Liver (tissue), 9 donors: ENCODE measurements around the gene KRT8. TPM values are rescaled to one million over a fixed set of nuclear protein-coding genes. Genes with fewer than 3 reads are reported as not detected.

ENCODE experiments used
- DNase-seq: peaks from one replicate; pipeline ENCODE4 v3.0.0-alpha.2; 2017; ENCODE audit warnings: low spot score
- H3K27ac ChIP-seq, 2 donors: one replicate each; pipeline ENCODE4 v1.7.0; 2013; ENCODE audit warnings: inconsistent platforms in 2 of 2, low read length in 2 of 2, control low read depth in 1 of 2, low read depth in 1 of 2, mild to moderate bottlenecking in 1 of 2
- H3K27me3 ChIP-seq, 4 donors: one replicate each; pipeline versions ENCODE4 v1.6.1 to v1.7.0; 2013; ENCODE audit warnings: low read length in 3 of 4, inconsistent platforms in 1 of 4, mild to moderate bottlenecking in 1 of 4, moderate library complexity in 1 of 4; ENCODE audit not compliant: control insufficient read depth in 4 of 4, insufficient read depth in 4 of 4
- H3K36me3 ChIP-seq, 4 donors: one replicate each; pipeline versions ENCODE4 v1.6.1 to v1.7.0; 2013; ENCODE audit warnings: low read length in 3 of 4, mild to moderate bottlenecking in 3 of 4, low read depth in 1 of 4, moderate library complexity in 1 of 4; ENCODE audit not compliant: control insufficient read depth in 4 of 4, insufficient read depth in 3 of 4
- H3K4me1 ChIP-seq, 4 donors: one replicate each; pipeline versions ENCODE4 v1.6.1 to v1.7.0; 2013; ENCODE audit warnings: low read length in 3 of 4, mild to moderate bottlenecking in 3 of 4, moderate library complexity in 1 of 4; ENCODE audit not compliant: control insufficient read depth in 4 of 4, insufficient read depth in 4 of 4
- H3K4me3 ChIP-seq, 3 donors: one replicate each; pipeline versions ENCODE4 v1.6.1 to v1.7.0; 2013; ENCODE audit warnings: low read length in 3 of 3, control low read depth in 1 of 3, low read depth in 1 of 3, mild to moderate bottlenecking in 1 of 3
- H3K9ac ChIP-seq, 2 donors: one replicate each; pipeline ENCODE4 v1.7.0; 2013; ENCODE audit warnings: low read length in 2 of 2, mild to moderate bottlenecking in 2 of 2, moderate library complexity in 2 of 2, control low read depth in 1 of 2, low read depth in 1 of 2
- H3K9me3 ChIP-seq, 4 donors: one replicate each; pipeline versions ENCODE4 v1.6.1 to v1.7.0; 2013; ENCODE audit warnings: low read length in 3 of 4; ENCODE audit not compliant: control insufficient read depth in 4 of 4
- EGR1 ChIP-seq, 2 donors: IDR thresholded peaks; 2 replicates each; pipeline ENCODE4 v1.6.1; 2016 to 2018; ENCODE audit warnings: antibody characterized with exemption in 2 of 2, low read depth in 2 of 2
- FOXA1 ChIP-seq: IDR thresholded peaks from 2 replicates; pipeline ENCODE4 v1.6.1; 2016; ENCODE audit warnings: antibody characterized with exemption
- FOXA2 ChIP-seq: IDR thresholded peaks from 2 replicates; pipeline ENCODE4 v1.6.1; 2016; ENCODE audit warnings: antibody characterized with exemption
- GABPA ChIP-seq, 2 donors: IDR thresholded peaks in 1 of 2; conservative IDR thresholded peaks in 1 of 2; 2 replicates each; pipeline ENCODE4 v1.6.1; 2016; ENCODE audit warnings: antibody characterized with exemption in 2 of 2, mild to moderate bottlenecking in 1 of 2, moderate library complexity in 1 of 2
- HNF4A ChIP-seq, 2 donors: conservative IDR thresholded peaks; 2 replicates each; pipeline ENCODE4 v1.6.1; 2016; ENCODE audit warnings: antibody characterized with exemption in 2 of 2, mild to moderate bottlenecking in 2 of 2
- JUND ChIP-seq, 2 donors: IDR thresholded peaks; 2 replicates each; pipeline ENCODE4 v1.6.1; 2016; ENCODE audit warnings: antibody characterized with exemption in 2 of 2
- NR2F2 ChIP-seq: IDR thresholded peaks from 2 replicates; pipeline ENCODE4 v1.6.1; 2016; ENCODE audit warnings: antibody characterized with exemption
- RAD21 ChIP-seq, 2 donors: IDR thresholded peaks; 2 replicates each; pipeline ENCODE4 v1.6.1; 2016; ENCODE audit warnings: antibody characterized with exemption in 2 of 2, mild to moderate bottlenecking in 2 of 2
- REST ChIP-seq: IDR thresholded peaks from 2 replicates; pipeline ENCODE4 v1.6.1; 2016; ENCODE audit warnings: antibody characterized with exemption, mild to moderate bottlenecking
- RXRA ChIP-seq, 2 donors: IDR thresholded peaks; 2 replicates each; pipeline ENCODE4 v1.6.1; 2017 to 2018; ENCODE audit warnings: antibody characterized with exemption in 2 of 2, mild to moderate bottlenecking in 1 of 2
- SP1 ChIP-seq: IDR thresholded peaks from 2 replicates; pipeline ENCODE4 v1.6.1; 2018; ENCODE audit warnings: antibody characterized with exemption, mild to moderate bottlenecking
- TAF1 ChIP-seq: conservative IDR thresholded peaks from 2 replicates; pipeline ENCODE4 v1.6.1; 2016; ENCODE audit warnings: antibody characterized with exemption, mild to moderate bottlenecking
- YY1 ChIP-seq: IDR thresholded peaks from 2 replicates; pipeline ENCODE4 v1.6.1; 2016; ENCODE audit warnings: antibody characterized with exemption, mild to moderate bottlenecking
- WGBS: extraction: QIAGEN DNeasy Blood & Tissue Kit; methylation state at CpG from one replicate; pipeline ENCODE4 v1.1.7; 2013; 5-methylcytosine and 5-hydroxymethylcytosine counted together
- polyA plus RNA-seq, 2 donors: library from polyadenylated mRNA; stranded (reverse) in 1 of 2; unstranded in 1 of 2; fragments of 200-250 nt in 1 of 2; fragments of >200 nt in 1 of 2; fragmentation: Nextera tagmentation in 1 of 2; extraction: Ambion mirVana in 1 of 2; gene quantifications; one replicate each; pipeline versions ENCODE4 v1.2.1 to v1.2.3, GENCODE V29; 2013 to 2015
- total RNA-seq, 2 donors: library from RNA; depleted of rRNA; stranded (reverse); fragments of >200 nt; gene quantifications; one replicate each; pipeline ENCODE4 v1.2.3, GENCODE V29; 2014
- TF ChIP-seq, protein P1 (sequence below): IDR thresholded peaks from 2 replicates; pipeline ENCODE4 v1.6.1; 2016; ENCODE audit warnings: antibody characterized with exemption
- TF ChIP-seq, protein P2 (sequence below): fragments of 150-350 bp; IDR thresholded peaks from 2 replicates; pipeline ENCODE4 v1.5.1; 2017; ENCODE audit warnings: improper control_type of control experiment, low read depth, low read length; ENCODE audit not compliant: missing input control
- TF ChIP-seq, protein P3 (sequence below): IDR thresholded peaks from 2 replicates; pipeline ENCODE4 v1.6.1; 2016; ENCODE audit warnings: antibody characterized with exemption
- TF ChIP-seq, protein P4 (sequence below): IDR thresholded peaks from 2 replicates; pipeline ENCODE4 v1.6.1; 2016; ENCODE audit warnings: antibody characterized with exemption
- donor health status: healthy.
- donor health status: healthy.
- donor health status: healthy.
- donor health status: healthy.
- donor health status: healthy.

The KRT8 gene
- total and polyA plus RNA-seq, 4 donors: 128 to 383 (median 198) TPM

GRCh38 chr12:52867152-52867551 is 37.7 kb downstream of the KRT8 start:
- Histone ChIP-seq H3K27ac (no peak overlapping the region), H3K9me3 (no peaks in the 10 kb centered on the region), H3K9ac (no peak overlapping the region), H3K4me3 (no peak overlapping the region), H3K36me3 (no peaks in the 10 kb centered on the region), H3K27me3 (no peaks in the 10 kb centered on the region), H3K4me1 (no peaks in the 10 kb centered on the region)
- no peak for DNase-seq
- TF ChIP-seq SP1 (no peak), RXRA (IDR thresholded peaks at IDR 0.05) (no peak), FOXA1 (no peak), REST (no peak), NR2F2 (no peak), YY1 (no peak), GABPA (IDR thresholded peaks at IDR 0.05 in 1 of 2, conservative IDR thresholded peaks at IDR 0.05 in 1 of 2) (no peak), JUND (IDR thresholded peaks at IDR 0.05) (no peak), FOXA2 (no peak), HNF4A (conservative IDR thresholded peaks at IDR 0.05) (no peak), RAD21 (IDR thresholded peaks at IDR 0.05) (no peak), EGR1 (IDR thresholded peaks at IDR 0.05; ENCODE audit: low read depth in 2 of 2) (no peak), TAF1 (no peak)
- TF ChIP-seq, protein P1, sequence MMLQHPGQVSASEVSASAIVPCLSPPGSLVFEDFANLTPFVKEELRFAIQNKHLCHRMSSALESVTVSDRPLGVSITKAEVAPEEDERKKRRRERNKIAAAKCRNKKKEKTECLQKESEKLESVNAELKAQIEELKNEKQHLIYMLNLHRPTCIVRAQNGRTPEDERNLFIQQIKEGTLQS: no peak
- TF ChIP-seq, protein P2, sequence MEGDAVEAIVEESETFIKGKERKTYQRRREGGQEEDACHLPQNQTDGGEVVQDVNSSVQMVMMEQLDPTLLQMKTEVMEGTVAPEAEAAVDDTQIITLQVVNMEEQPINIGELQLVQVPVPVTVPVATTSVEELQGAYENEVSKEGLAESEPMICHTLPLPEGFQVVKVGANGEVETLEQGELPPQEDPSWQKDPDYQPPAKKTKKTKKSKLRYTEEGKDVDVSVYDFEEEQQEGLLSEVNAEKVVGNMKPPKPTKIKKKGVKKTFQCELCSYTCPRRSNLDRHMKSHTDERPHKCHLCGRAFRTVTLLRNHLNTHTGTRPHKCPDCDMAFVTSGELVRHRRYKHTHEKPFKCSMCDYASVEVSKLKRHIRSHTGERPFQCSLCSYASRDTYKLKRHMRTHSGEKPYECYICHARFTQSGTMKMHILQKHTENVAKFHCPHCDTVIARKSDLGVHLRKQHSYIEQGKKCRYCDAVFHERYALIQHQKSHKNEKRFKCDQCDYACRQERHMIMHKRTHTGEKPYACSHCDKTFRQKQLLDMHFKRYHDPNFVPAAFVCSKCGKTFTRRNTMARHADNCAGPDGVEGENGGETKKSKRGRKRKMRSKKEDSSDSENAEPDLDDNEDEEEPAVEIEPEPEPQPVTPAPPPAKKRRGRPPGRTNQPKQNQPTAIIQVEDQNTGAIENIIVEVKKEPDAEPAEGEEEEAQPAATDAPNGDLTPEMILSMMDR: no peak
- TF ChIP-seq, protein P3, sequence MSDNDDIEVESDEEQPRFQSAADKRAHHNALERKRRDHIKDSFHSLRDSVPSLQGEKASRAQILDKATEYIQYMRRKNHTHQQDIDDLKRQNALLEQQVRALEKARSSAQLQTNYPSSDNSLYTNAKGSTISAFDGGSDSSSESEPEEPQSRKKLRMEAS: no peak
- TF ChIP-seq, protein P4, sequence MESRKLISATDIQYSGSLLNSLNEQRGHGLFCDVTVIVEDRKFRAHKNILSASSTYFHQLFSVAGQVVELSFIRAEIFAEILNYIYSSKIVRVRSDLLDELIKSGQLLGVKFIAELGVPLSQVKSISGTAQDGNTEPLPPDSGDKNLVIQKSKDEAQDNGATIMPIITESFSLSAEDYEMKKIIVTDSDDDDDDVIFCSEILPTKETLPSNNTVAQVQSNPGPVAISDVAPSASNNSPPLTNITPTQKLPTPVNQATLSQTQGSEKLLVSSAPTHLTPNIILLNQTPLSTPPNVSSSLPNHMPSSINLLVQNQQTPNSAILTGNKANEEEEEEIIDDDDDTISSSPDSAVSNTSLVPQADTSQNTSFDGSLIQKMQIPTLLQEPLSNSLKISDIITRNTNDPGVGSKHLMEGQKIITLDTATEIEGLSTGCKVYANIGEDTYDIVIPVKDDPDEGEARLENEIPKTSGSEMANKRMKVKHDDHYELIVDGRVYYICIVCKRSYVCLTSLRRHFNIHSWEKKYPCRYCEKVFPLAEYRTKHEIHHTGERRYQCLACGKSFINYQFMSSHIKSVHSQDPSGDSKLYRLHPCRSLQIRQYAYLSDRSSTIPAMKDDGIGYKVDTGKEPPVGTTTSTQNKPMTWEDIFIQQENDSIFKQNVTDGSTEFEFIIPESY: no peak
- WGBS: 88% methylated on average over 5 of the region's 5 CpGs
